ENCODE data around the gene TENT5C. TPM values are rescaled to one million over a fixed set of nuclear protein-coding genes. Genes with fewer than 3 reads are reported as not detected.

Gene TENT5C
- total and polyA plus RNA-seq, 8 donors = 11.6 to 25.8 (median 15.9) TPM

- Histone ChIP-seq H3K4me3 (no peak overlapping the region), H3K27me3 (no peaks in the 10 kb centered on the region), H3K9me3 (no peaks in the 10 kb centered on the region), H3K4me1 (peaks cover 3 to 13% of the 10 kb centered on the region in 2 donors), H3K27ac (peak overlapping the region; percentile 23 to 42), H3K36me3 (no peaks in the 10 kb centered on the region)
- intact Hi-C loops (cut with DNase I) = no loop called here
- peak in 2 of 4 donors; percentile 32 to 82 for DNase-seq
- TF ChIP-seq CTCF (IDR thresholded peaks at IDR 0.05) = no peak
- peak; percentile 66 for ATAC-seq
Observed at GRCh38 chr1:117631359-117632160, 25.7 kb downstream of the TENT5C start.

- peak in 2 of 4 donors; percentile 54 to 74 for DNase-seq
- H3K4me3 ChIP-seq = no peak overlapping the region
- no peaks in the 10 kb centered on the region for H3K36me3 ChIP-seq
- H3K9me3 ChIP-seq = no peaks in the 10 kb centered on the region
- ATAC-seq = peak; percentile 52
- peak overlapping the region in 1 of 2 donors; percentile 11 for H3K27ac ChIP-seq
- no peak for TF ChIP-seq CTCF (IDR thresholded peaks at IDR 0.05)
- no peaks in the 10 kb centered on the region for H3K27me3 ChIP-seq
- H3K4me1 ChIP-seq = peaks cover 3 to 13% of the 10 kb centered on the region in 2 donors
- intact Hi-C loops (cut with DNase I) = no loop called here
Observed at GRCh38 chr1:117632269-117633067, 26.6 kb downstream of the TENT5C start.

GRCh38 chr1:117633068-117633345 lies 27.2 kb downstream of the TENT5C start:
- TF ChIP-seq CTCF (IDR thresholded peaks at IDR 0.05) = no peak

GRCh38 chr1:117633423-117633822 lies 27.6 kb downstream of the TENT5C start:
- Histone ChIP-seq H3K27ac (no peak overlapping the region), H3K9me3 (no peaks in the 10 kb centered on the region), H3K36me3 (no peaks in the 10 kb centered on the region), H3K4me1 (peaks cover 3 to 13% of the 10 kb centered on the region in 2 donors), H3K27me3 (no peaks in the 10 kb centered on the region), H3K4me3 (no peak overlapping the region)
- DNase-seq (no peak), ATAC-seq (peak; percentile 2)
- TF ChIP-seq CTCF (IDR thresholded peaks at IDR 0.05) = no peak
- intact Hi-C loops (cut with DNase I) = no loop called here

More at GRCh38 chr1:117633068-117633345, 27.2 kb downstream of the TENT5C start:
- Histone ChIP-seq H3K4me1 (peaks cover 3 to 13% of the 10 kb centered on the region in 2 donors), H3K4me3 (no peak overlapping the region), H3K27me3 (no peaks in the 10 kb centered on the region), H3K9me3 (no peaks in the 10 kb centered on the region), H3K27ac (no peak overlapping the region), H3K36me3 (no peaks in the 10 kb centered on the region)
- DNase-seq (no peak), ATAC-seq (no peak)
- intact Hi-C loops (cut with DNase I) = no loop called here

- H3K4me1 ChIP-seq = peaks cover 3 to 13% of the 10 kb centered on the region in 2 donors
- no peak for TF ChIP-seq CTCF (IDR thresholded peaks at IDR 0.05)
- H3K4me3 ChIP-seq = no peak overlapping the region
- H3K27ac ChIP-seq = no peak overlapping the region
- no peaks in the 10 kb centered on the region for H3K27me3 ChIP-seq
- no peak for ATAC-seq
- intact Hi-C loops (cut with DNase I) = no loop called here
- H3K9me3 ChIP-seq = no peaks in the 10 kb centered on the region
- no peaks in the 10 kb centered on the region for H3K36me3 ChIP-seq
- DNase-seq = no peak
Observed at GRCh38 chr1:117633936-117634335, 28.1 kb downstream of the TENT5C start.
